Mucosa of descending colon (tissue), 3 donors: ENCODE results near the gene TMEM31. TPM values are rescaled to one million over a fixed set of nuclear protein-coding genes. Genes with fewer than 3 reads are reported as not detected.
A peak's percentile ranks its signal among the peaks of the same experiment; 100 is the strongest.

Experiments used
- ATAC-seq: fragments of 200-7000 bp; cut with Tn5 transposase; one replicate; pipeline ENCODE4 v1.9.1; 2020; ENCODE audit warnings: mild to moderate bottlenecking, moderate library complexity
- DNase-seq, 3 donors: peaks; one replicate each; pipeline ENCODE4 v3.0.0-alpha.2; 2020
- H3K36me3 ChIP-seq: fragments of 200-600 bp; one replicate; pipeline ENCODE4 v1.8.0; 2021; ENCODE audit warnings: low read depth, mild to moderate bottlenecking
- H3K4me1 ChIP-seq: fragments of 200-600 bp; one replicate; pipeline ENCODE4 v1.8.0; 2021; ENCODE audit warnings: low read depth, mild to moderate bottlenecking
- H3K4me3 ChIP-seq: fragments of 200-600 bp; one replicate; pipeline ENCODE4 v1.8.0; 2021; ENCODE audit warnings: mild to moderate bottlenecking
- H3K9me3 ChIP-seq: fragments of 200-600 bp; one replicate; pipeline ENCODE4 v1.8.0; 2021; ENCODE audit warnings: mild to moderate bottlenecking
- intact Hi-C, 2 donors: fragments of 100-400 bp; cut with DNase I in 1 of 2; cut with micrococcal nuclease in 1 of 2; formaldehyde crosslinking; loops; one replicate each; pipeline versions ENCODE4 v1.11.0 to v1.11.1; 2022; cut with DNase I, micrococcal nuclease
- long read RNA-seq, 2 donors: library from polyadenylated mRNA; unstranded; transcript quantifications; one replicate each; pipeline ENCODE4 v2.0.0, GENCODE V29; 2019 to 2021
- total RNA-seq, 3 donors: library from RNA; stranded (reverse); fragmentation: NEBNext Ultra II Directional in 2 of 3; extraction: Animal tissue kit (Norgen Biotek cat#: 25700) in 2 of 3; gene quantifications; one replicate each; pipeline versions ENCODE4 v1.2.1 to v1.2.4, GENCODE V29; 2021 to 2023
- TF ChIP-seq, protein P1 (sequence below): fragments of 200-600 bp; IDR thresholded peaks from one replicate; pipeline ENCODE4 v1.8.0; 2022; ENCODE audit warnings: antibody characterized with exemption, mild to moderate bottlenecking
- donor health status: DM: no; HTN: no; CAD: no; lungs with moderate emphysema.
- donor health status: DM: no; HTN: no; CAD: no.
- donor health status: DM: no; HTN: yes; CAD: no.

The TMEM31 gene, protein sequence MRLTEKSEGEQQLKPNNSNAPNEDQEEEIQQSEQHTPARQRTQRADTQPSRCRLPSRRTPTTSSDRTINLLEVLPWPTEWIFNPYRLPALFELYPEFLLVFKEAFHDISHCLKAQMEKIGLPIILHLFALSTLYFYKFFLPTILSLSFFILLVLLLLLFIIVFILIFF
- total RNA-seq, result under 1 TPM in 1 of 3 donors, not detected in 2; 0.43 TPM
- long read RNA-seq, donor 1, result 0 reads
- long read RNA-seq, donor 2, result 0 reads

DNA sequence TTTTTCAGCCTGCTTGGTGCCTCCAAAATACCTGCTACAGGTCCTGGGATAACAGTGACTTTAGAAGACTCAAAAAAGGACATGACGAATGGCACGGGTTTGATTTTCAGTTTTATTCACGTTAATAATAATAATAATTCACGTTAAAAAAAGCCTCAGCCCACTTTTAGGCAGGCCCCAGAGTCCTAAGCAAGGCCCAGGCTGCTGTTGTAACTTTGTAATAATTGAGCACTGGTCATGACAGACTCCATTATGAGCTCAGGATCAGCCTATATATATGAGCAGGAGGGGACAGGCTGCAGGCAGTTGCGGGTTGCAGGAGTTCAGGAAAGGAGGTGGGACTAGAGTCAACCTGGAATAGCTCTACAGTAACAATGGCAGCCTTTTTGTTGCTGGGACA, at the start of gene TMEM31:
TSS of gene TMEM31 (plus strand) at position 301 of the 400 bp plus-strand sequence. CDS start 1,350 bp downstream, outside the sequence.
- TF ChIP-seq, protein P1, sequence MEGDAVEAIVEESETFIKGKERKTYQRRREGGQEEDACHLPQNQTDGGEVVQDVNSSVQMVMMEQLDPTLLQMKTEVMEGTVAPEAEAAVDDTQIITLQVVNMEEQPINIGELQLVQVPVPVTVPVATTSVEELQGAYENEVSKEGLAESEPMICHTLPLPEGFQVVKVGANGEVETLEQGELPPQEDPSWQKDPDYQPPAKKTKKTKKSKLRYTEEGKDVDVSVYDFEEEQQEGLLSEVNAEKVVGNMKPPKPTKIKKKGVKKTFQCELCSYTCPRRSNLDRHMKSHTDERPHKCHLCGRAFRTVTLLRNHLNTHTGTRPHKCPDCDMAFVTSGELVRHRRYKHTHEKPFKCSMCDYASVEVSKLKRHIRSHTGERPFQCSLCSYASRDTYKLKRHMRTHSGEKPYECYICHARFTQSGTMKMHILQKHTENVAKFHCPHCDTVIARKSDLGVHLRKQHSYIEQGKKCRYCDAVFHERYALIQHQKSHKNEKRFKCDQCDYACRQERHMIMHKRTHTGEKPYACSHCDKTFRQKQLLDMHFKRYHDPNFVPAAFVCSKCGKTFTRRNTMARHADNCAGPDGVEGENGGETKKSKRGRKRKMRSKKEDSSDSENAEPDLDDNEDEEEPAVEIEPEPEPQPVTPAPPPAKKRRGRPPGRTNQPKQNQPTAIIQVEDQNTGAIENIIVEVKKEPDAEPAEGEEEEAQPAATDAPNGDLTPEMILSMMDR, result no peak
- ATAC-seq (no peak), DNase-seq (no peak)
- no peaks in the 10 kb centered on the region for H3K4me1 ChIP-seq
- H3K36me3 ChIP-seq, result no peaks in the 10 kb centered on the region
- H3K4me3 ChIP-seq, result no peak within 1 kb of the TSS
- no peaks in the 10 kb centered on the region for H3K9me3 ChIP-seq
- intact Hi-C loops, result no loop called here

DNA sequence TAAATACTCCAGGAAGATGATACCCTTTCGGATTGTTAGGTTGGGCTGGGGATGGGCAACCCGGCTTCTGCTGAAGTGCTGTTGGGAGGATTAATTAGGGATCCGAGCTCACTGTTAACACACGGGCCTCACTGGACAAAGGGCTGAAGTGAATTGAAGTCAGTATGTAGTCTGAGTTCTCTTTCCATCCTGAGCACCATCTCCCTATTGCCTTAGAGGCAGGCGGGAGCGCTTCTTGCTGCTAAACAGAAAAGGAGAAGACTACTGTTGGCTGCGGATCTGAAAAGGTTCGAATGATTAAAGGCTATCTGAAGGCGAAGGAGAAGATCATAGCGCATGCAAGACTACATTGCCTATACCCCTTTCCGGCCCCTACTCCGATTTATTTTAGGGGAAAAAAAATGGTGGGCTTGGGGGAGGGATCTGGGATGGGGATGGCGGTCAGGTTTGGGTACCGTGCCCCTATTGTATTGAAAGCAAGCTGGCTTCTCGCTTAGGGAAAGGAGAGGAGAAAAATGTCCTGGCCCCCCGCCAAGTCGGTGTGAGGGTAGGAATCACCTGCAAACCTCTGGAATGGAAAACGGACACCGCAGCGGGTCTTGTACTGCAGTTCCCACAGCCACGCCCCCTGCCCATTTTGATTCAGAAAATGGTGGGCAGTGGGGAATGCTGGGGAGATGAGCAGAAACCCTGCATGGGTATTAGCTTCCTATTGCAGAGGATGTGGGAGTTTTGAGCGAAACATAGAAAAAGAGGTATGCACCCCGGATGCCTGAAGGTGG, 46.5 kb upstream of the TMEM31 start:
- DNase-seq (peak in 1 of 3 donors; percentile 2), ATAC-seq (no peak)
- TF ChIP-seq, protein P1, result no peak
- intact Hi-C loops, result no loop called here
- Histone ChIP-seq H3K4me1 (no peaks in the 10 kb centered on the region), H3K36me3 (no peaks in the 10 kb centered on the region), H3K4me3 (no peak overlapping the region), H3K9me3 (no peaks in the 10 kb centered on the region)

DNA sequence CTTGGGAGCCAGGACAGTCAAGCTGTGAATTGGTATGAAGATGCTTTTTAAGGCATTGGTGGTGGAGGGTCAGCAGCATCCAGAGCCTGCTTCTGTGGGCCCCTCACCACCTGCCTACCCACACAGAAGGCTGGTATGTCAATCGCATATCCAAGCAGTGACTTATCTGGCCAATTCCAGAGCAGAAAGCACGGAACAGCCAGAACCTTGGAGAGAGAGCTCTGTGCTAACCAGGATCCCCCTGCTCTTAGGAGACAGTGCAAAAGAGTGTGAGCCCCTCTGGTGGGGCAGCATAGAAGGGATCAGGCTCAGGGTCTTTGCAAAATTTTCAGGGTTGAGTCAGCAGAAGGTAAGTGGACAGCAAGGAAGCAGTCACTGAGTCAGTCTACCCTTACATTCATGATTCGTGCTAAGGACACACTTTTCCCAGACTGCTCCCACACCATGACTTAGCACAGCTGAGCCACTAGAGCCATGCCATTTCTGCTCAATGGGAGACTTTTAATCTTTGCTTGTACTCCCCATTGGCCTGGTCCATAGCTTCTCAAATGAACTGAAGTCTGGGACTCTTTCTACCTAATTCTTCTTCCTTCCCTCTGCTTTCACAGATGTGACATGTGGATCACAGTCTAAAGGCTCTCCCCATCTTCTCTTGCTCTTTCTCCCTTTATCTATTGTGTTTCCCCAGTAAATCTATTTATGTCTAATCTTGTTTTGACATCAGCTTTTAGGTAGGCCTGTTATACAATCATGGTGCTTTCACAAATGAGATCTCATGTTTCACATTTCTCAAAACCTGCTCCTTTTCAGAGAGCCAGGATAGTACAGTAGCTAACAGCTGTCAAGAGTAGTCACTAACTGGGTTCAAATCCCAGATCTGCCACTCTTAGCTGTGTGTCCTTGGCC, 44.3 kb upstream of the TMEM31 start:
- no peaks in the 10 kb centered on the region for H3K36me3 ChIP-seq
- H3K9me3 ChIP-seq, result no peaks in the 10 kb centered on the region
- intact Hi-C loops, result no loop called here
- DNase-seq (no peak), ATAC-seq (no peak)
- TF ChIP-seq, protein P1, result no peak
- no peak overlapping the region for H3K4me3 ChIP-seq
- H3K4me1 ChIP-seq, result no peaks in the 10 kb centered on the region

DNA sequence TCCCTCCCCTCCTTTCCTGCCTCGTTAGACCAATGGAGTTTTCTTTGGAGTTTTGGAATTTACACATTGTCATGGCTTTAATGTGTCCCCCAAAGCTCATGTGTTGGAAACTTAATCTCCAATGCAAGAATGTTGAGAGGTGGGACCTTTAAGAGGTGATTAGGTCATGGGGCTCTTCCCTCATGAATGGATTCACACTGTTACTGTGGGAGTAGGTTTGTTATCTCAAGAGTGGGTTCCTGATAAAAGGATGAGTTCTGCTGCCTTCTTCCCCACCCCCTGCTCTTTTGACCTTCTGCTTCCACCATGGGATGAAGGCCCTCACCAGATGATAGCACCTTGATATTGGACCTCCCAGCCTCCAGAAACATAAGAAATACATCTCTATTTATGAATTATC, 41.0 kb upstream of the TMEM31 start:
- no peak for ATAC-seq
- TF ChIP-seq, protein P1, result no peak
- intact Hi-C loops, result no loop called here

DNA sequence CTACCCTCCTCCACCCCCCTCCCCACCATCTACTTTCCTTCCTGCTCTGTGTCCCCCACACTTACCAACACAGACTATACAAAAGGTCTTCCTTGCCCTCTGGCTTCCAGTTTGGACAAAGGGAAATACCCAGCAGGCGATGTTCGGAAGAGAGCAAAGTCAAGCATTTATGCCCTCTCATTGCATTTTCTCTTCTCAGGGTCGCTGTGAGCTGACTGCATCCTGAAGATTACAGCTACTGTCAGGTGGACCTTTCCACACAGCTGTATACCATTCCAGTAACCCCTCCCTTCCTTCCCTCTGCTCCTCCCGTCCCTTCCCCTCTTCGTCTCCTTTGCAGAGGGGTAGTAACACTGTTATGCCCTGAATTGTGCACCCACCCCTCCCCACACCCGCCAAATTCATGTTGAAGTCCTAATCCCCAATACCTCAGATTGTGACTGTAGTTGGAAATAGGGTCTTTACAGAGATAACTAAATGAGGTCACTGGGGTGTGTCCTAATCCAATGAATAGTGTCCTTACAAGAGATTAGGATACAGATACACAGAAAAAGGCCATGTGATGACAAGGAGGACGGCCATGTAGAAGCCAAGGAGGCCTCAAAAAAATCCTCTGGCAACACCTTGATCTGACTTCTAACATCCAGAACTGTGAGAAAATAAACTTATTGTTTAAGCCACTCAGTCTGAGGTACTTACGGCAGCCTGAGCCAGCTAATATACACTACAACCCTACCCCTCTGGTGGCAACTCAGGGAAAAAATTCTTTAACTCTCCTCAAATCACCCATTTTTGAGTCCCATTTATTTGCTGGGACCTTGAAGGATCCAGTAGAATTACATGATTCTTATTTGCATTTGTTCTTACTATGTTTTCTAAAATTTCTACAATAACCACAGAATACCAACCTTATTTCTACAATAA, 35.9 kb upstream of the TMEM31 start:
- no peaks in the 10 kb centered on the region for H3K4me1 ChIP-seq
- TF ChIP-seq, protein P1, result no peak
- no peak overlapping the region for H3K4me3 ChIP-seq
- no peaks in the 10 kb centered on the region for H3K9me3 ChIP-seq
- intact Hi-C loops, result no loop called here
- ATAC-seq, result no peak
- no peak for DNase-seq
- no peaks in the 10 kb centered on the region for H3K36me3 ChIP-seq

More for the DNA sequence above, 41.0 kb upstream of the TMEM31 start:
- Histone ChIP-seq H3K9me3 (no peaks in the 10 kb centered on the region), H3K36me3 (no peaks in the 10 kb centered on the region), H3K4me1 (no peaks in the 10 kb centered on the region), H3K4me3 (no peak overlapping the region)
- DNase-seq, result no peak
